ENCODE results near the gene LGALS4.
"Not testable (repeated sequence)": the region's sequence is repeated elsewhere in the genome, so short reads cannot be mapped to it uniquely, and the experiment has no call there.

LGALS4 gene, protein sequence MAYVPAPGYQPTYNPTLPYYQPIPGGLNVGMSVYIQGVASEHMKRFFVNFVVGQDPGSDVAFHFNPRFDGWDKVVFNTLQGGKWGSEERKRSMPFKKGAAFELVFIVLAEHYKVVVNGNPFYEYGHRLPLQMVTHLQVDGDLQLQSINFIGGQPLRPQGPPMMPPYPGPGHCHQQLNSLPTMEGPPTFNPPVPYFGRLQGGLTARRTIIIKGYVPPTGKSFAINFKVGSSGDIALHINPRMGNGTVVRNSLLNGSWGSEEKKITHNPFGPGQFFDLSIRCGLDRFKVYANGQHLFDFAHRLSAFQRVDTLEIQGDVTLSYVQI

DNA sequence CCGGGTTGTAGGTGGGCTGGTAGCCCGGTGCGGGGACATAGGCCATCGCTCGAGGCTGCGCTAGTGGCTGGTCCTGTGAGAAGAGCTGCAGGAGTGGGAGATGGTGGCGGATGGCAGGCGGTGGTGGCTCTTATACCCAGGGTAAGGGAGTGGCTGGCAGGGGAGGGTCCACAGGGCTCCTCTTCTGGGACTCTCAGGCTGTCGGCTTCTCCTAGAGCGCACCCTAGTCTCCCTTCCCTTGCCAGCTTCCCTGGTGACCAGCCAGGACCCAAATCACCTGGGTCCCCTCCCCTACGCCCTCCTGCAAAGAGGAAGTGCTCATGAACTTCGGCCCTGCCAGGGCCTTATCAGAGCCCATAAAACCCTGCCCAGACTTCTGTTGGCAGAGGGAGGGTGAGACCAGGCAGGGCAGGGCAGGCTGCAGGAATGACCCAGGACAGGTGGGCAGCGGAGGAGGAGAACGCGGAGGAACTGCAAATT is at the start of gene LGALS4:
Gene LGALS4, minus strand, starts transcription at position 105 of the 480 bp plus-strand sequence. Its CDS starts 59 bp downstream, at position 46.
- DNase-seq, result no peak

DNA sequence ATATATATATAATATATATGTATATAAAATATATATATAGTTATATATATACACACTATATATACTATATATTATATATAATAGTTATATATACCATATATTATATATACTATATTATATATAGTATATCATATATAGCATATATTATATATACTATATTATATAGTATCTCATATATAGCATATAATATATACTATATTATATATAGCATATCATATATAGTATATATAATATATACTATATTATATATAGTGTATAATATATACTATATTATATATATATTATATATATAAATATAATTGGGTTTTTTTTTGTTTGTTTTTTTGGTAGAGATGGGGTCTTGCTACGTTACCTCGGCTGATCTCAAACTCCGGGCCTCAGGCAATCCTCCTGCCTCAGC is 48.6 kb upstream of the LGALS4 start:
- no peak for DNase-seq

DNA sequence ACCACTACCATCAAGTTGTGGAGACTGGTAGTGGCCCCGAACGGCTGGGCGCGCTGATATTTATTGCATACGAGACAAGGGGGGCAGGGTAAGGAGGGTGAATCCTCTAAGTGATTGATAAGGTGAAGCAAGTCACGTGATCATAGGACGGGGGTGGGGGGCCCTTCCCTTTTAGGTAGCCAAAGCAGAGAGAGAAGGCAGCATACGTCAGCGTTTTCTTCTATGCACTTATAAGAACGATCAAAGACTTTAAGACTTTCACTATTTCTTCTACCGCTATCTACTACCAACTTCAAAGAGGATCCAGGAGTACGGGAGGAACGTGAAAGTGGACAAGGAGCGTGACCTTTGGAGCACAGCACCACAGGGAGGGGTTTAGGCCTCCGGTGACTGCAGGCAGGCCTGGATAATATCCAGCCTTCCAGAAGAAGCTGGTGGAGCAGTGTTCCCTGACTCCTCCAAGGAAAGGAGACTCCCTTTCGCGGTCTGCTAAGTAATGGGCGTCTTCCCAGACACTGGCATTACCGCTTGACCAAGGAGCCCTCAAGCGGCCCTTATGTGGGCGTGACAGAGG is 47.0 kb upstream of the LGALS4 start:
- not testable (repeated sequence) for DNase-seq

DNA sequence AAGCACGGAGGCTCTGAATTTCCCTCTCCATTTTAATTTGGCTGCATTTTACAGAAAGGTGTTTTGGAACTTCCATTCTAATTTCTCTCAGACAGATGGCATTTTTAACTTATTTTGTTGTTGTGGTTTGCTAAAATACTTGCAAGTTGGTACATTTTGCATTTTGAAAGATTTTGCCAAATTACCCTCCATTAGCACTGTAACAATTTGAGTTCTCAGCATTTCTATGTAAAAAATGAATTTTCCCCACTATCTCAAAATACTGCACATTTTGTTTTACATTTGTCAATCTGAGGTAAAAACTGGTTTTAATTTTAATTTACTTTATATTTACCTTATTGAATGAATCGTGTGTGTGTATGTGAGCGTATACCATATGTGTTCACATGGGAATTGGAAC is 44.1 kb upstream of the LGALS4 start:
- no peak for DNase-seq

DNA sequence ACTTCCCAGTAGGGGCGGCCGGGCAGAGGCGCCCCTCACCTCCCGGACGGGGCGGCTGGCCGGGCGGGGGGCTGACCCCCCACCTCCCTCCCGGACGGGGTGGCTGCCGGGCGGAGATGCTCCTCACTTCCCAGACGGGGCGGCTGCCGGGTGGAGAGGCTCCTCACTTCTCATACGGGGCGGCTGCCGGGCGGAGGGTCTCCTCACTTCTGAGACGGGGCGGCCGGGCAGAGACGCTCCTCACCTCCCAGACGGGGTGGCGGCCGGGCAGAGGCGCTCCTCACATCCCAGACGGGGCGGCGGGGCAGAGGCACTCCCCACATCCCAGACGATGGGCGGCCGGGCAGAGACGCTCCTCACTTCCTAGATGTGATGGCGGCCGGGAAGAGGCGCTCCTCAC is 43.0 kb upstream of the LGALS4 start:
- DNase-seq, result not testable (repeated sequence)

DNA sequence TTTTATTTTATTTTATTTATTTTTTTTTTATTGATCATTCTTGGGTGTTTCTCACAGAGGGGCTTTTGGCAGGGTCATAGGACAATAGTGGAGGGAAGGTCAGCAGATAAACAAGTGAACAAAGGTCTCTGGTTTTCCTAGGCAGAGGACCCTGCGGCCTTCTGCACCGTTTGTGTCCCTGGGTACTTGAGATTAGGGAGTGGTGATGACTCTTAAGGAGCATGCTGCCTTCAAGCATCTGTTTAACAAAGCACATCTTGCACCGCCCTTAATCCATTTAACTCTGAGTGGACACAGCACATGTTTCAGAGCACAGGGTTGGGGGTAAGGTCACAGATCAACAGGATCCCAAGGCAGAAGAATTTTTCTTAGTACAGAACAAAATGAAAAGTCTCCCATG is 42.2 kb upstream of the LGALS4 start:
- DNase-seq, result not testable (repeated sequence)

DNA sequence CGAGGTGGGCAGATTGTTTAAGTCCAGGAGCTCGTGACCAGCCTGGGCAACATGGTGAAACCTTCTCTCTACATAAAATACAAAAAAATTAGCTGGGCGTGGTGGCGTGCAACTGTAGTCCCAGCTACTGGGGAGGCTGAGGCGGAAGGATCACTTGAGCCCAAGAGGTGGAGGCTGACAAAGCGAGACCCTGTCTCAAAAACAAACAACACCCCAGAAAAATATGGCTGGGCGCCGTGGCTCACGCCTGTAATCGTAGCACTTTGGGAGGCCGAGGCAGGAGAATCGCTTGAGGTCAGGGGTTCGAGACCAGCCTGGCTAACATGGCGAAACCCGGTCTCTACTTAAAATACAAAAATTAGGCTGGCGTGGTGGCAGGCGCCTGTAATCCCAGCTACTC is 40.5 kb upstream of the LGALS4 start:
- DNase-seq, result no peak

DNA sequence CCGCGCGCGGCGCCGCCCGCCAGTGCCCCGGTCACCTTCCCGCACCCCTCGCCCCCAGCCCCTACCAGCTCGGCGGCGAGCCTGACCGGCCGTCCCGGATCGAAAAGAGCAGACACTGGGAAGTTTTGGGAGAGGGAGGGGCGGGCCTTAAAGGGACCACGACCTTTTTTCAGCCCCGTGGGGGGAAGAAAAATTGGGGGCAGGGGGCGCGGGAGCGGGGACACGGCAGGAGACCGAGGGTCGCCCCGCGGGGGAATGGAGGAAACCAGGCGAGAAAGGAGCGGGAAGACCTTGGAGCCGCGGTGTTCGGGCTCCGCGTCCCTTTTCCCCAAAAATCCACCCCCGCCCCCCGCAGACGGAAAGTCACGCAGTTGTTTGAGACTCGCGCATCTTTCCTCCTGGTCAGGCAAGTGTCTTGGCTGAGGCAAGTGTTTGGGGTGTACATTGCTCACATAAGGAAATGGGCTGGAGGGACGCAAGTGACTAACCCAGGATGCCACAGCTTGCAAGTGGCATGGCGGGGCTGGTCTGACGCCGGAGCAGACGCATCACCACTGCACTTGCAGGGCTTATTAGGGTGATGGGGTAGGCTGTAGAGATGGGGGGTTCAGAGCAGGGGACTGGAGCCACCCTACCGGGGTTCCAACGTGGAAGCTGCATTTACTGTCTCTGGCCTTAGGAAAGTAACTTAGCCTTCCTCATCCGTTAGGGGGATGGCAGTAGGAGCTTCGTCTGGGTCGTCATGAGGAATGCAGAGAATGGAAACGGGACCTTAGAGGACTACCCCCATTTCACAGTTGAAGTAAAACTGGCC is 39.7 kb upstream of the LGALS4 start:
- no peak for DNase-seq

DNA sequence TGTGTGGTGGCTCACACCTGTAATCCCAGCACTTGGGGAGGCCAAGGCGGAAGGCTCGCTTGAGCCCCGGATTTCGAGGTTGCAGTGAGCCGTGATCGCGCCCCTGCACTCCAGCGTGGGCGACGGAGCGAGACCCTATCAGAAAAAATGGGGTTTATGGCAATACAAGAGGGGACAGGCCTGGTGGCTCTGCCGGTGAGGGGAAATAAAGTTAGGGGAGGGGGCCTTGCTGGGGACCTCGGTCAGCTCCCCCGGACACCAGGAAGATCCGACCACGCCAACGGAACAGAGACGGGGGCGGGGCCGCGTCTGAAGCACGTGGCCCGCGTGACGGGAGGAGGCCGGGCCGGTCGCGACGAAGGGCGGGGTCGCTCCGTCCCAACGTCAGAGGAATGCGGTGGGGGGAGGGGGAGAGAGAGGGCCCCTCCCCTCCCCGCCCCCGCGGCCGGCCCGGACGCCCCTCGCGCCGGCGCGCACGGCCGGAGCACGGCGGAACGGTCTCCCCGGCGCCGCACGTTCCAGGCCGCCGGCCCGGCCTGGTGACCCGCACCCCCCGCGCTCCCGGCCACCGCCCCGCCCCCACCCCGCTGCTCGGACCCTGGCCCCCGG is 39.0 kb upstream of the LGALS4 start:
- DNase-seq, result peak; percentile 89

DNA sequence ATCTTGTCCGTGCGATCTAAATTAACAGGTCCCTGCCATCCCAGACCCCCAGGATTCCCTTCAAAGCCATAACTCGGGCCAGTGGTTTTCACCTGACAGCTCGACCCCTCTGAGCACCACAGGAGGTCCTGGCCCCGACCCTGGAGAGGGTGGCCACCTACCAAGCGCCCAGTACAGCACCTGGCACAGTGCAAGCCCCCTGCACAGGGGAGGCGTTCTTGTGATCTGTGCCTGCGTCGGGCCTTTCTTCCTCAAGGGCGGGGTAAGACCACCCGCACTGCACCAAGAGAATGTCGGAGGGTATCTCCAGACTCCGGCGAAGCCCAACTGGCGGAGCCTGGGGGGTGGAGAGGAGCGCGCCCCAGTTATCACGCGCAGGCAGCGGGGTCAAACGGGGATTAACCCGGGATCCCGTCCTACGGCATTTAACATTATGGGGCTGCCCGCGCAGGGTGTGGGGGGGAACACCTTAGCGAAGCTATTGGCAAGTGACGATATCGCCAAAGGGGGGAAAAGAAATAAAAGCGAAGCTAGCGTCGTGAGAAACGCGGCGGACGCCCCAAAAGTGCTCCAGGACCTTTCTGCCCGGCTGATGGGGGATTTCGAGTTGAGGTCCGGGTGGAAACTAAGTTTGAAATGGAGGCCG is 38.4 kb upstream of the LGALS4 start:
- no peak for DNase-seq

DNA sequence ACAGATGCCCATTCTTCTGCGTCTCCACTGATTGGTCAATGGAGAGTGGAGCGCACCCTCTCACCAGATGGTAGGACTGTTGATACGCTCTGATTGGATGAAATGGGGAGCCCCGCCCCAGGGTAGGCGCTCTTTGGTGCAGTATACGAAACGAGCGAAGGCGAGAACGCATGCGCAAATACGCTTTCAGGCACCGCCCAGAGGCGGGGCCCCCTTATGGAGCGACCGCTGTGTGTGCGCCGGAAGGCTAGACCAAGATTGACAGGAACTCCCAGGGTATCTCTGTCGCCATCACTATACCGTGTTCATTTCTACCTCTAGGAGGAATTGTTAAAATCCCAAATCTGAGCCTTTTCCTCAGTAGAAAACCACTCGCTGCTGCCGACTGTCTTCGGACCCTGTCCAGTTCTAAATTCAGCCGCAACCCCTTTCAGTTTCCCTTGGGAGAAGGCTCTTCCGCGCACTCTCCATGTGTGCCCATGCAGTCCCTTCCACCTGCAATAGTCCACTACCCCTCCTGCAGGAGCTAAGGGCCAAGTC is 37.8 kb upstream of the LGALS4 start:
- no peak for DNase-seq

DNA sequence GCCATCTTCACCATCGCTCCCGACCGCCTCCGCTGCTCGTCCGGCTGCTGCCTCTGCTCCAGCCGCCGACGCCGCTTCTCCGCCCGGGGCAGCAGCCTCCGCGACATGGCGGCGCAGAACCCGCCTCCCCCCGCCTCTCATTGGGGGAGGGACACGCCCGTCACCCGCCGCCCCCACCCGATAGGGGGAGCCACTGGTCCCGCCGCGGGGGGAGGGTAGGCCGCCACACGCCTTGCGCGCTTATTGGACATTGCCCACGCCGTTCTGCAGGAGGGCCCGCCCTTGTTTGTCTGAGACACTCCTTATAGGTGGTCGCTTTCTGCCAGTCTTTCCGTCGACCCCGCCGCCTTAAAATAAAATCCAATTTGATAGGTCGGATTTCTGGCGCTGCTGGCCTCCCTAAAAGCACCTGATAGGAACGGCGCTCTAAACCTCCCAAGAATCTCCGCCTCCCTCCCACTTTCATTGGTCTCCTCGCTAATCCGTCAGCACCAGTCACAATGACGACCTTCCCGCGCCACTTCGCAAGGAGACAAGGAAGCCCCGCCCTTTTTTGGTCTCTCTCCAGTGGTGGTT is 37.2 kb upstream of the LGALS4 start, which contains the start of gene HNRNPL:
Gene HNRNPL, minus strand, starts transcription at position 127 of the 576 bp plus-strand sequence. Its CDS starts 20 bp downstream, at position 107.
- DNase-seq, result peak; percentile 100

DNA sequence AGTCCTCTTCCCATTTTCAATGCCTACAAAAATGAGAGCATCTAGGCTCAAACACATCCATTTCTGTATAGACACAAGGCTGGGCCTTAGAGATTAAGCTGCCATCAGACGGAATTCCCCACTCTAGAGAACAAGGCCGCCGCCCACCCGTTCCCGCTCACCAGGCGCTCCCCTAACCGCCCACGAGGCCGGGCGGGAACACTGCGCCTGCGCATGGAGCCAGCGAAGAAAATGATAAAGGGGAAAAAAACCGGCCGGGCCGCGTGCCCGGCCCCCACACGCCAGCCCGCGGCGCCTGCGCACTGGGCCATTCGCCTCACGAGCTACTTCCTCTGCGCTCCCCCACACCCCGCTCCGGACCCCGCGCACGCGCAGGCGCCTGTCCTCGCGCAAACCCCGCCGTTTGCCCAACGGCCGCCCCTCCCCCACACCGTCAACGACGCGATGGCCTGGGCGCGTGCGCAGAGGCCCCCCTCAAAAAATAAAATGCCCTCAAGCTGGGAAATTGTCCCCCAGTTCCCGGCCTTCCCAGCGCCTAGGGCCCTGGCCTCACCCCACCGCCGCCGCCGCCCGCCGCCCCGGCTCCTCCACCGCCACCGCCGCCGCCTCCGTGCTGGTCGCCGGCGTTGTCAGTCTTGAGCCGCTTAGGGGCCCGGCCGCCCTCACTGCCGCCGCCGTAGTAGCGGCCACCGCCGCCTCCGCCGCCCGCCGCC is 36.6 kb upstream of the LGALS4 start:
- DNase-seq, result peak; percentile 93

DNA sequence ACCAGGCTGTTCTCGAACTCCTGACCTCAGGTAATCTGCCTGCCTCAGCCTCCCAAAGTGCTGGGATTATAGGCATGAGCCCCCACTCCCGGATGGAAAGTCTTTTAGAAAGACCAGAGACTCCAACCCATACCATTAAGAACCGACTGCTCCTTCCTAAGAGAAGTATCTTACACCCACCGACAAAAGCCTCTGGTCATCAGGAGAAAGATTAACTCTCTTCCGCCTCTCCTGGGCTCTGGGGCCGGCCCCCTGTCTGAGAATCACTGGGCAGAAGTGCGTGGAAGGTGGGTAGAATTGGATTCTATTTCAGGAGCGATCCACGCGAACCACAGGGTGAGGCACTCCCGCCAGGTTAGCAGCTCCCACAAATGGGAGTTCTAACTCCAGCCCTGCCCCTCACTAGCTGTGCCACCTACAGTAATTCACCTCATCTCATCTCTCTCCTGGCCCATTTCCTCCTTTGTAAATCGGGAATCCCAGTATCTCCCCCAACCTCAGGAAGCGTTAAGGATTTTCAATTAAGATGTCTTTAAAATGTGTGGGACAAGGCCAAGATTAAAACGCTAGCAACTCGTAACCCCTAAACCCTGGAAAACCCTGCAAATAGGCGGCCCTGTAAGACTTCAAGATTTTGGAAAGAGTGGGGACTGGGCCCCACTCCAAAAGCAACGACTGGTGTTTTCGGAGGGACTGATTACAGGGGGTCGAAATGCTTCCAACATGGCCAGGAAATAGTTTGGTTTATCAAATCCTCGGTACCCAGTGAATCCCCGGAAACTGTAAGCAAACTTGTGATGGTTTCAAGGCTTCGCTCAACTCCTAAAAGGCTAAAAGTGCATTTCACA is 35.8 kb upstream of the LGALS4 start:
- DNase-seq, result no peak

DNA sequence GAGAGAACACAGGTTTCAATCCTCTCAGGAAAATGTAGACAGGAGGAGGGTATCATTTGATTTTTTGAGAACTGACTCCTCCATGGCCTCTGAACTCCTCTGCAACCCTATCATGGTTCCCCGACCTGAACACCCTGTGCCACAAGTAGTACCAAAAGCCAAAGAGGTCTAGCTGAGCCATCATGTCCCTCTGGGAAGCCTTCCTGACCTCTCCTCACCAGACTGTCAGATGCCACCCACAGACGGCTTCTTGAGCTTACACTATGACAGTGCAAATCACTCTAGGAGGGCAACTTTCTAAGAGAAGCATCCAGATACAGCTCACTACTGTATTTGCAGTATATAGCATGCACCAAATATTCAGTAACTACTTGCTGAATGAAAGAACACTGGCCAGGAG is 33.4 kb upstream of the LGALS4 start:
- no peak for DNase-seq

DNA sequence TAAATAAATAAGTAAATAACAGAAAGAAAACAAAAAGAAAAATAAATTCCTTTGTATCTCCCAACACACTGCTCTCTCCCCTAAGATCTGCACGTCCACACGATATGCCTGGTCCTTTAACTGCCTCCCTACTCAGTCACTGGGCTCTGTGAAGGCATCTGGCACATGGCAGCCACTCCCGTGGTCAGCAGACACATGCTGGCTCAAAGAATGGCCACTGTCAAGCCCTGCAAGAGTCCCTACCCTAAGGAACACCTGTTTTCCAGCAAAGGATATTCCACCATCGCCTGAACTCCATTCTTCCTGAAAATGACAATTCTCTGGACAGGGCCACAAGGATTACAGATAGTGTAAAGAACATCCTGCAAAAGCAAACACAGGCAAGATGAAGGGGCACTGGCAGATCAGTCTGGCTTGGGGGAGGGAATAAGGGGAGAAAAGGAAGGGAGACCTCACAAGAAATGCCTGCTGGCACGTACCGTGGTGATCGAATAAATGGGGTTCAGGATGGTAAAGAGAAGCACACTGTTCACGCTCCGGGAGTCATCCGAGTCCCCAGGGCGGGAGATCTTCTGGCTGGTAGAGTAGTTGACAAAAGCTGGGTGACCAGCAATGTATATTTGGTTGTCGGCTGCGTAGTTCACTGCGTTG is 32.8 kb upstream of the LGALS4 start:
- DNase-seq, result no peak

DNA sequence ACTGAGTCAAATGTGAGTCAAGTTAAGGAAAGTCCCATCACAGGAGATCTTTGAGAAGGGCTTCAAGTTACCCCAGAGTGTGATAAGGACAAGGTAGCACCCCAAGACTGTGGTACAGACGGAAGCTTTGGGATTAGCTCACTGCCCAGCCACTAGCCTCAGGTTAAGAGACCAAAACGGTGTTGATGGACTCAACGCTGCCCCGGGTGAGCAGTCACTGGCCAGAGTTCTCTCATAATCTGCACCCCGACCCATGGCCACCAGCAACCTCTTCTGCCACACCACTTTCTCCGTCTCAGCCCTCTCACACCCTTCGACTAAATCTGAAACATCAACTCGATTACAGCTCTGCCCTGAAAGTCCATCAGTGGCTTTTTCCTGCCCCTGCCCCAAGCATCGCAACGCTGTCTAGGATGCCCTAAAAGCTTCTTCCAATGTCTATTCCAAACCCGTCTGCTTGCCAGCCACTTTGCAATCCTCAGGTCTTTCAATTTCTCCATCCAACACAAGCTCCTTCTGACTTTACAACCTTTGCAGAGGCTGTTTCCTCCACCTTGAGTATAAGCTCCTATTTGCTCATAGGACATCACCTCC is 31.4 kb upstream of the LGALS4 start:
- DNase-seq, result no peak

DNA sequence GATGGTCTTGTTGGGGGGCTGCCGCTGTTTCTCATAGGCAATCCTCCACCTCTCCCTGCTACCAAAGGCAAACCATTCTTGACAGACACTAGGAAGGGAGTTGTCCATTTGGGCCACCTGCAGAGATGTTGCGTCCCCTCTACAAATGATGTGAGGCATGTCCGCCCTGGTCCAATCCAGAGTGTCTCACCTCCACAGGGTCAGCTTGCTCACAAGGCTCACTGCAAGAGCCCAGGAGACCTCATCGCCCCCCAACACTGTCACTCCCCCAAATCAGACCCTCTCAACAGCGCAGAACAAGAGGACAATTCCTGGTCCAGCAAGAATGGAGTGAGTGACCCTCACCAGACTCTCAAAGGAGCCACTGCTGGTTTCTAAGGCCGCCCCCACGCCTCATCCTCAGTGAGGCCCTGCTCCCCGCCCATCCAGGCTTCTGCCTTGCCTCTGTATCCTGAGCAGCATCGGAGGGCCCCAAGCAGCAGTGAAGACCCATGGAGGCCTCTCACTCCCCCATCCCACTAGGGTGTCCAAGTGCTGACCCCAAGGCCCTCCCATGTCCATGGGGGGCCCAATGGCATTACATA is 30.5 kb upstream of the LGALS4 start:
- no peak for DNase-seq
